OCI-LY1 (cell line): ENCODE measurements around the gene PLG.

ENCODE experiments used
- EZH2 ChIP-seq: fragments of 200-600 bp; sonication (generic), shearing (Covaris generic); IDR thresholded peaks from 2 replicates; pipeline ENCODE4 v1.8.0; 2017; ENCODE audit warnings: borderline replicate concordance, mixed run types, mild to moderate bottlenecking, antibody characterized with exemption, low read length, moderate library complexity, mixed read lengths
- TF ChIP-seq, protein P1 (sequence below): fragments of 200-600 bp; sonication (generic), shearing (Covaris generic); IDR thresholded peaks from 2 replicates; pipeline ENCODE4 v1.5.1; 2017; ENCODE audit warnings: mild to moderate bottlenecking, antibody characterized with exemption, low read length, moderate library complexity, mixed read lengths

DNA sequence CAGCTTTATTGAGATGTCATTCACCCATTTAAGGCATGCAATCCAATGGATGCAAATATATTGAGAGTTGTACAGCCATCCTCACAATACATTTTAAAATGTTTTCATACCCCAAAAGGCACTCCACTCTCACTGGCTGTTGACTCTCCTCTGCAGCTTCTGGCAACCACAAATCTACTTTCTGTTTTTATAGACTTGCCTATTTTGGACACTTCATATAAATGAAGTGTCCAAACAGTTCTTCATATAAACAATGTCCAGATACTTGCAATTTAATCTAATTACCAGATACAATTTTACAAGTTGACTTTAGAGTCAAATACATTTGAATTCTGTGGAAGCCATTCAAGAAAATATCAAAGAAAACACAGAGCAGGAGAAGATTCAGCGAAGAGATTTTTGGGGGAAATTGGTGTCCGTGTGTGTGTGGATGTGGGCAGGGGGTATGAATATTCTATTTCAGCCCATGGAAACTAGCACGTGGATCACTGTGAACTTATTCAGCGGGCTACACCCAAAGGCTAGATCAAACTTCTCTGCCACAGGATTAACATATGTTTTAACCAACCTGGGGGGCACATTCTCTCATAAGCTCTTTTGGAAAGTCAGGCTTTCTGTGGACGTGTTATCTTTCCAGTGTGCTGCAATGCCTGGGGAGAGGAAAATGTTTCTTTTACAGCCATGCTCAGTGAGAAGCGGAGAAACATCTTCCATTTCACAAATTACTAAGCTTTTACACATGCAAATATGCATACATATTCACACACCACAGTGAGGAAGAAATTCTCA, 73.9 kb downstream of the PLG start:
- no peak for TF ChIP-seq EZH2
- TF ChIP-seq, protein P1, sequence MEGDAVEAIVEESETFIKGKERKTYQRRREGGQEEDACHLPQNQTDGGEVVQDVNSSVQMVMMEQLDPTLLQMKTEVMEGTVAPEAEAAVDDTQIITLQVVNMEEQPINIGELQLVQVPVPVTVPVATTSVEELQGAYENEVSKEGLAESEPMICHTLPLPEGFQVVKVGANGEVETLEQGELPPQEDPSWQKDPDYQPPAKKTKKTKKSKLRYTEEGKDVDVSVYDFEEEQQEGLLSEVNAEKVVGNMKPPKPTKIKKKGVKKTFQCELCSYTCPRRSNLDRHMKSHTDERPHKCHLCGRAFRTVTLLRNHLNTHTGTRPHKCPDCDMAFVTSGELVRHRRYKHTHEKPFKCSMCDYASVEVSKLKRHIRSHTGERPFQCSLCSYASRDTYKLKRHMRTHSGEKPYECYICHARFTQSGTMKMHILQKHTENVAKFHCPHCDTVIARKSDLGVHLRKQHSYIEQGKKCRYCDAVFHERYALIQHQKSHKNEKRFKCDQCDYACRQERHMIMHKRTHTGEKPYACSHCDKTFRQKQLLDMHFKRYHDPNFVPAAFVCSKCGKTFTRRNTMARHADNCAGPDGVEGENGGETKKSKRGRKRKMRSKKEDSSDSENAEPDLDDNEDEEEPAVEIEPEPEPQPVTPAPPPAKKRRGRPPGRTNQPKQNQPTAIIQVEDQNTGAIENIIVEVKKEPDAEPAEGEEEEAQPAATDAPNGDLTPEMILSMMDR, result no peak
